GM21717 (cell line): ENCODE measurements around the gene FCHSD2.
"Not testable (repeated sequence)": the region's sequence is repeated elsewhere in the genome, so short reads cannot be mapped to it uniquely, and the experiment has no call there.

Experiments
- ATAC-seq: cut with Tn5 transposase; IDR thresholded peaks from one replicate; pipeline ENCODE4 v1.9.1; 2021; ENCODE audit warnings: mild to moderate bottlenecking, moderate library complexity; ENCODE audit not compliant: unreplicated experiment

Gene FCHSD2

GRCh38 chr11:73126804-73127480 lies 15.2 kb downstream of the FCHSD2 start:
- no peak for ATAC-seq

- ATAC-seq = no peak
These were observed 17.3 kb downstream of the FCHSD2 start for GRCh38 chr11:73124800-73125199.

- ATAC-seq = not testable (repeated sequence)
These were observed 18.2 kb downstream of the FCHSD2 start for GRCh38 chr11:73123892-73124291.

GRCh38 chr11:73121692-73122091 lies 20.4 kb downstream of the FCHSD2 start:
- no peak for ATAC-seq

- ATAC-seq = no peak
These were observed 25.0 kb downstream of the FCHSD2 start for GRCh38 chr11:73117071-73117470.

GRCh38 chr11:73116636-73117035 lies 25.5 kb downstream of the FCHSD2 start:
- ATAC-seq = no peak

GRCh38 chr11:73114835-73115220 lies 27.3 kb downstream of the FCHSD2 start:
- ATAC-seq = no peak

- no peak for ATAC-seq
These were observed 27.8 kb downstream of the FCHSD2 start for GRCh38 chr11:73114110-73114834.

GRCh38 chr11:73113426-73113825 lies 28.7 kb downstream of the FCHSD2 start:
- ATAC-seq = no peak

GRCh38 chr11:73107597-73107996 lies 34.5 kb downstream of the FCHSD2 start:
- no peak for ATAC-seq

- ATAC-seq = no peak
These were observed 35.8 kb downstream of the FCHSD2 start for GRCh38 chr11:73106347-73106746.

GRCh38 chr11:73100578-73100977 lies 41.5 kb downstream of the FCHSD2 start:
- no peak for ATAC-seq

GRCh38 chr11:73099512-73100266 lies 42.4 kb downstream of the FCHSD2 start:
- no peak for ATAC-seq

GRCh38 chr11:73095613-73096012 lies 46.5 kb downstream of the FCHSD2 start:
- no peak for ATAC-seq

GRCh38 chr11:73091521-73092305 lies 50.4 kb downstream of the FCHSD2 start:
- no peak for ATAC-seq

GRCh38 chr11:73087730-73088129 lies 54.4 kb downstream of the FCHSD2 start:
- ATAC-seq = no peak

- ATAC-seq = no peak
These were observed 56.8 kb downstream of the FCHSD2 start for GRCh38 chr11:73085189-73085875.

- ATAC-seq = no peak
These were observed 63.5 kb downstream of the FCHSD2 start for GRCh38 chr11:73078631-73079030.

- ATAC-seq = no peak
These were observed 64.7 kb downstream of the FCHSD2 start for GRCh38 chr11:73077454-73077853.

GRCh38 chr11:73074319-73074718 lies 67.8 kb downstream of the FCHSD2 start:
- ATAC-seq = no peak
